Keratinocyte (primary cell): Measurements from ENCODE around the gene DSE. TPM values are rescaled to one million over a fixed set of nuclear protein-coding genes. Genes with fewer than 3 reads are reported as not detected.

Experiments used
- DNase-seq: peaks from one replicate; pipeline ENCODE4 v3.0.0-alpha.2; 2011; ENCODE audit warnings: low read depth, missing footprints, low spot score
- FAIRE-seq: peaks from 2 replicates; lab custom pipeline; 2011; peaks lifted over from hg19 to GRCh38; lab: Jason Lieb, UNC
- H2AFZ ChIP-seq: 2 replicates; pipeline ENCODE4 v1.6.0; 2012; ENCODE audit warnings: low read length, control low read depth, inconsistent platforms; ENCODE audit not compliant: control insufficient read depth
- H3K27ac ChIP-seq: 2 replicates; pipeline ENCODE4 v1.5.1; 2011; ENCODE audit warnings: low read length; ENCODE audit not compliant: control insufficient read depth, insufficient read depth
- H3K27me3 ChIP-seq: 3 replicates; pipeline ENCODE4 v1.6.0; 2011; ENCODE audit warnings: low read length; ENCODE audit not compliant: control insufficient read depth, insufficient read depth; ENCODE audit errors: extremely low read depth
- H3K36me3 ChIP-seq, 2 experiments: 2 replicates in 1 of 2; 3 replicates in 1 of 2; pipeline ENCODE4 v1.5.1; 2011; ENCODE audit warnings: low read length in 2 of 2, mild to moderate bottlenecking in 1 of 2; ENCODE audit not compliant: control insufficient read depth in 2 of 2, insufficient read depth in 2 of 2; ENCODE audit errors: extremely low read depth in 1 of 2
- H3K4me1 ChIP-seq: 3 replicates; pipeline ENCODE4 v1.5.1; 2011; ENCODE audit warnings: low read length; ENCODE audit not compliant: control insufficient read depth, insufficient read depth; ENCODE audit errors: extremely low read depth
- H3K4me2 ChIP-seq: 3 replicates; pipeline ENCODE4 v1.6.0; 2011; ENCODE audit warnings: low read depth, low read length; ENCODE audit not compliant: control insufficient read depth, insufficient read depth; ENCODE audit errors: extremely low read depth
- H3K4me3 ChIP-seq, 3 experiments: fragments of 200-600 bp in 1 of 3; sonication (generic) in 1 of 3; 2 replicates in 2 of 3; 3 replicates in 1 of 3; pipeline ENCODE4 v1.5.1; 2011 to 2016; ENCODE audit warnings: low read length in 3 of 3, mild to moderate bottlenecking in 3 of 3, control low read depth in 2 of 3, inconsistent platforms in 1 of 3, low read depth in 1 of 3, mixed read lengths in 1 of 3, mixed run types in 1 of 3, moderate library complexity in 1 of 3; ENCODE audit not compliant: control insufficient read depth in 2 of 3, insufficient read depth in 2 of 3; ENCODE audit errors: extremely low read depth in 1 of 3
- H3K79me2 ChIP-seq: 2 replicates; pipeline ENCODE4 v1.6.0; 2012; ENCODE audit warnings: low read length; ENCODE audit not compliant: control insufficient read depth, insufficient read depth
- H3K9ac ChIP-seq: 3 replicates; pipeline ENCODE4 v1.6.0; 2011; ENCODE audit warnings: low read length; ENCODE audit not compliant: control insufficient read depth, insufficient read depth; ENCODE audit errors: extremely low read depth
- H3K9me1 ChIP-seq: 3 replicates; pipeline ENCODE4 v1.6.0; 2011; ENCODE audit warnings: low read length; ENCODE audit not compliant: control insufficient read depth, insufficient read depth; ENCODE audit errors: extremely low read depth
- H3K9me3 ChIP-seq: 2 replicates; pipeline ENCODE4 v1.5.1; 2012; ENCODE audit warnings: low read depth, low read length; ENCODE audit not compliant: control insufficient read depth
- H4K20me1 ChIP-seq: 3 replicates; pipeline ENCODE4 v1.6.0; 2011; ENCODE audit warnings: low read length; ENCODE audit not compliant: control insufficient read depth, insufficient read depth; ENCODE audit errors: extremely low read depth
- EZH2 ChIP-seq: IDR thresholded peaks from one replicate; pipeline ENCODE4 v1.6.1; 2012; ENCODE audit warnings: inconsistent platforms, mild to moderate bottlenecking, low read length, moderate library complexity
- dilution Hi-C: fragments of 300-500 bp; cut with MboI; formaldehyde crosslinking; loops from one replicate; pipeline ENCODE4 v1.7.0; 2020; ENCODE audit warnings: low sequenced_read_pairs; ENCODE audit not compliant: extremely low pct_ligation_motif_present
- polyA plus RNA-seq, 5 experiments: library from polyadenylated mRNA; depleted of rRNA in 3 of 5; stranded (reverse) in 3 of 5; stranded (forward) in 1 of 5; unstranded in 1 of 5; fragments of >200 nt; gene quantifications; 1 replicate in 1 of 5; 2 replicates in 3 of 5; 3 replicates in 1 of 5; pipeline versions ENCODE4 v1.2.1 to v1.2.3, GENCODE V29; 2011 to 2012; ENCODE audit warnings: missing spikeins in 2 of 5, low read depth in 1 of 5, low replicate concordance in 1 of 5
- TF ChIP-seq, protein P1 (sequence below), 3 experiments: IDR thresholded peaks in 1 of 3; conservative IDR thresholded peaks in 1 of 3; optimal IDR thresholded peaks in 1 of 3; 2 replicates in 2 of 3; 3 replicates in 1 of 3; pipeline versions ENCODE3 to v1.5.1; 2011; ENCODE audit warnings: low read length in 3 of 3, mild to moderate bottlenecking in 3 of 3, moderate library complexity in 2 of 3, control low read depth in 1 of 3, inconsistent platforms in 1 of 3; ENCODE audit not compliant: insufficient read depth in 2 of 3; ENCODE audit errors: extremely low read depth in 1 of 3

Gene DSE
- polyA plus RNA-seq, 1 donor (not counting 4 experiments of a cell fraction or from before 2014, with no cell fraction given): 99.7 TPM

DNA sequence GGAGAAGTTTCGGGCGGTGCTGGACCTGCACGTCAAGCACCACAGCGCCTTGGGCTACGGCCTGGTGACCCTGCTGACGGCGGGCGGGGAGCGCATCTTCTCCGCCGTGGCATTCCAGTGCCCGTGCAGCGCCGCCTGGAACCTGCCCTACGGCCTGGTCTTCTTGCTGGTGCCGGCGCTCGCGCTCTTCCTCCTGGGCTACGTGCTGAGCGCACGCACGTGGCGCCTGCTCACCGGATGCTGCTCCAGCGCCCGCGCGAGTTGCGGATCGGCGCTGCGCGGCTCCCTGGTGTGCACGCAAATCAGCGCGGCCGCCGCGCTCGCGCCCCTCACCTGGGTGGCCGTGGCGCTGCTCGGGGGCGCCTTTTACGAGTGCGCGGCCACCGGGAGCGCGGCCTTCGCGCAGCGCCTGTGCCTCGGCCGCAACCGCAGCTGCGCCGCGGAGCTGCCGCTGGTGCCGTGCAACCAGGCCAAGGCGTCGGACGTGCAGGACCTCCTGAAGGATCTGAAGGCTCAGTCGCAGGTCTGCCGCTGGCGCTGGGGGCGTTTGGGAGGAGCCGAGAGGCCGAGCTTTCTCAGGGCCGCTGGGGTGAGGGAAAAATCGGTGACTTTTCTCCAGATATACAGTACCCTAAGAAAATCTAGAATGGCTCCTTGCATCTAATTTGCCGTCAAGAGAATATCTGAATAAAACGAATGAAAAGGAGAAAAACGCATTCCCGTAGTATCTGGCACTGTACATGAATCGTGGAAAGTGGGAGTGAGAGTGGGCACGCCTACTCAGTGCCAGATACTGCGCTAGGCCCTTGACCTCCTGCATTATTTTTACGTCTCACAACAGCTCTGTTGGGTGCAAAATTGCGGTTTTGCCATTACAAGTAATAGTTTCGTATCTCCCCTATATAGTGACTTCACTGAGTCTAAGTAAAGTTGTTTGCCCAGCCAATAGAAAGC is 91.5 kb downstream of the DSE start:
- FAIRE-seq (no peak), DNase-seq (no peak)
- Histone ChIP-seq H3K27ac (no peak overlapping the region), H4K20me1 (no peaks in the 10 kb centered on the region), H3K4me1 (no peaks in the 10 kb centered on the region), H3K9ac (peak overlapping the region; percentile 26), H3K36me3 (no peaks in the 10 kb centered on the region), H3K9me1 (no peaks in the 10 kb centered on the region), H3K4me3 (peak overlapping the region in 2 of 3 experiments; percentile 47 to 50), H3K79me2 (no peaks in the 10 kb centered on the region), H3K9me3 (no peaks in the 10 kb centered on the region), H2AFZ (peak overlapping the region; percentile 92), H3K27me3 (no peaks in the 10 kb centered on the region), H3K4me2 (peak overlapping the region; percentile 56)
- TF ChIP-seq, protein P1, sequence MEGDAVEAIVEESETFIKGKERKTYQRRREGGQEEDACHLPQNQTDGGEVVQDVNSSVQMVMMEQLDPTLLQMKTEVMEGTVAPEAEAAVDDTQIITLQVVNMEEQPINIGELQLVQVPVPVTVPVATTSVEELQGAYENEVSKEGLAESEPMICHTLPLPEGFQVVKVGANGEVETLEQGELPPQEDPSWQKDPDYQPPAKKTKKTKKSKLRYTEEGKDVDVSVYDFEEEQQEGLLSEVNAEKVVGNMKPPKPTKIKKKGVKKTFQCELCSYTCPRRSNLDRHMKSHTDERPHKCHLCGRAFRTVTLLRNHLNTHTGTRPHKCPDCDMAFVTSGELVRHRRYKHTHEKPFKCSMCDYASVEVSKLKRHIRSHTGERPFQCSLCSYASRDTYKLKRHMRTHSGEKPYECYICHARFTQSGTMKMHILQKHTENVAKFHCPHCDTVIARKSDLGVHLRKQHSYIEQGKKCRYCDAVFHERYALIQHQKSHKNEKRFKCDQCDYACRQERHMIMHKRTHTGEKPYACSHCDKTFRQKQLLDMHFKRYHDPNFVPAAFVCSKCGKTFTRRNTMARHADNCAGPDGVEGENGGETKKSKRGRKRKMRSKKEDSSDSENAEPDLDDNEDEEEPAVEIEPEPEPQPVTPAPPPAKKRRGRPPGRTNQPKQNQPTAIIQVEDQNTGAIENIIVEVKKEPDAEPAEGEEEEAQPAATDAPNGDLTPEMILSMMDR (optimal IDR thresholded peaks at IDR 0.05 in 1 of 3, IDR thresholded peaks at IDR 0.05 in 1 of 3, conservative IDR thresholded peaks at IDR 0.05 in 1 of 3; ENCODE audit: extremely low read depth in 1 of 3, insufficient read depth in 2 of 3, low read length in 3 of 3): peak in 1 of 3 experiments; percentile 7
- TF ChIP-seq EZH2: no peak
- dilution Hi-C loops: no loop called here

DNA sequence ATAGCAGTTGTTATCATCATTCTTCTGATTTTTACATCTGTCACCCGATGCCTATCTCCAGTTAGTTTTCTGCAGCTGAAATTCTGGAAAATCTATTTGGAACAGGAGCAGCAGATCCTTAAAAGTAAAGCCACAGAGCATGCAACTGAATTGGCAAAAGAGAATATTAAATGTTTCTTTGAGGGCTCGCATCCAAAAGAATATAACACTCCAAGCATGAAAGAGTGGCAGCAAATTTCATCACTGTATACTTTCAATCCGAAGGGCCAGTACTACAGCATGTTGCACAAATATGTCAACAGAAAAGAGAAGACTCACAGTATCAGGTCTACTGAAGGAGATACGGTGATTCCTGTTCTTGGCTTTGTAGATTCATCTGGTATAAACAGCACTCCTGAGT is 92.6 kb downstream of the DSE start:
- no peaks in the 10 kb centered on the region for H4K20me1 ChIP-seq
- H3K9me3 ChIP-seq: no peaks in the 10 kb centered on the region
- H3K27me3 ChIP-seq: no peaks in the 10 kb centered on the region
- no peaks in the 10 kb centered on the region for H3K4me1 ChIP-seq
- H3K9ac ChIP-seq: no peak overlapping the region
- no peaks in the 10 kb centered on the region for H3K9me1 ChIP-seq
- no peak overlapping the region for H3K4me2 ChIP-seq
- no peaks in the 10 kb centered on the region for H3K36me3 ChIP-seq
- H3K27ac ChIP-seq: no peak overlapping the region
- DNase-seq (no peak), FAIRE-seq (no peak)
- no peak for TF ChIP-seq EZH2
- TF ChIP-seq, protein P1 (optimal IDR thresholded peaks at IDR 0.05 in 1 of 3, IDR thresholded peaks at IDR 0.05 in 1 of 3, conservative IDR thresholded peaks at IDR 0.05 in 1 of 3; ENCODE audit: extremely low read depth in 1 of 3, insufficient read depth in 2 of 3, low read length in 3 of 3): no peak
- dilution Hi-C loops: no loop called here
- no peaks in the 10 kb centered on the region for H3K79me2 ChIP-seq
- no peak overlapping the region for H3K4me3 ChIP-seq
- H2AFZ ChIP-seq: no peak overlapping the region
